IPS-15b (cell line): Measurements from ENCODE around the gene ACOT8.

Source experiments
- H3K27me3 ChIP-seq: one replicate; pipeline ENCODE4 v1.6.1; 2013; ENCODE audit warnings: low read length; ENCODE audit not compliant: control insufficient read depth, insufficient read depth
- H3K36me3 ChIP-seq: one replicate; pipeline ENCODE4 v1.6.1; 2013; ENCODE audit warnings: low read length; ENCODE audit not compliant: control insufficient read depth, insufficient read depth
- H3K4me1 ChIP-seq: one replicate; pipeline ENCODE4 v1.6.1; 2013; ENCODE audit warnings: mild to moderate bottlenecking, low read length; ENCODE audit not compliant: control insufficient read depth, insufficient read depth
- H3K4me3 ChIP-seq: one replicate; pipeline ENCODE4 v1.5.1; 2013; ENCODE audit warnings: low read depth, low read length
- H3K9ac ChIP-seq: one replicate; pipeline ENCODE4 v1.6.1; 2013; ENCODE audit warnings: low read depth, mild to moderate bottlenecking, low read length
- H3K9me3 ChIP-seq: one replicate; pipeline ENCODE4 v1.6.1; 2013; ENCODE audit warnings: mild to moderate bottlenecking, low read length; ENCODE audit not compliant: control insufficient read depth, insufficient read depth

Gene ACOT8

DNA sequence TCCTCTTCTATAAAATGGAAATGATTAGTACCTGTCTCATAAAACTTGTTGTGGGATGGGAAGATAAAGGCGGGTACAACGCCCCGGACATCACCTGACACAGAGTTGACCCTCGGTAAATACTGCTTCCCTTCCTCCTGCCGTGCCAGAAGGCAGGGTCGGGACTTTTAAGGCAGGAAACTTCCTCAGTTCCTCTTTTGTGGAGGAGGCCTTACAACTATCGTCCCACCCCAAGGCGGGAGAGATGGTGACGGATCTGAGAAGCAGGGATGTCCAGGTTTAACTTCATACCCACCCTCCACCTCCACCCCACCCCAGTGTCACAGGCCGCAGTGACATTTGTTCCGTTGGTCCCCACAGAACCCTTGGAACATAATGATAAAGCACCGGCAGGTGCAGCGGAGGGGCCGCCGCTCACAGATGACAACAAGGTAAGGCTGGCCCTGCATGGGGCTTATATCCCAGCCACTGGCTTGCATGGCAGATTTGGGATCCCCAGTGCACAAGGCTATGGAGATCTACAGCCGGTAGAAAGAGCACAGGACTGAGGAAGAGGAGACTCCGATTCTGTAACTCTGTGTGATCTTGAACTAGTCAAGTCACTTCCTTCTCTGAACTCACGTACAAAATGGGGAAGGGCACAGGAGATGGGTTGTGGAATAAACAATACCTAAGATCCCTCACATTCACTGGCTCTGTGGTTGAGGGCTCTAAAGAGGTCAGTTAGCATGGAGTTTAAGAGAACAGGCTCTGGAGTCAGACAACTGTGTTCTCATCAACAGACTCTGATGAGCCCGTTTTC, 64.7 kb downstream of the ACOT8 start:
- Histone ChIP-seq H3K9me3 (no peaks in the 10 kb centered on the region), H3K27me3 (no peaks in the 10 kb centered on the region), H3K36me3 (peaks cover 7% of the 10 kb centered on the region)

More for the DNA sequence above, 64.7 kb downstream of the ACOT8 start:
- Histone ChIP-seq H3K4me3 (peak overlapping the region; percentile 74), H3K4me1 (no peaks in the 10 kb centered on the region), H3K9ac (peak overlapping the region; percentile 74)
